Esophagus squamous epithelium (tissue), 5 donors: ENCODE results near the gene KDM3B. TPM values are rescaled to one million over a fixed set of nuclear protein-coding genes. Genes with fewer than 3 reads are reported as not detected.
A peak's percentile ranks its signal among the peaks of the same experiment; 100 is the strongest.
"Not testable (repeated sequence)": the region's sequence is repeated elsewhere in the genome, so short reads cannot be mapped to it uniquely, and the experiment has no call there.

Experiments used
- DNase-seq: peaks from one replicate; lab custom pipeline; 2025; lab: John Stamatoyannopoulos, UW
- H3K27ac ChIP-seq, 4 donors: fragments of 200-600 bp; sonication (generic); one replicate each; pipeline ENCODE4 v1.5.1; 2016 to 2019; ENCODE audit warnings: mild to moderate bottlenecking in 1 of 4
- H3K27me3 ChIP-seq, 4 donors: fragments of 200-600 bp; sonication (generic); 1 replicate in 3 of 4; 2 replicates in 1 of 4; pipeline versions ENCODE4 v1.5.1 to v1.6.0; 2017 to 2021; ENCODE audit warnings: antibody characterized with exemption in 1 of 4
- H3K36me3 ChIP-seq, 3 donors: fragments of 200-600 bp; sonication (generic); one replicate each; pipeline ENCODE4 v1.5.1; 2016 to 2019
- H3K4me1 ChIP-seq, 3 donors: fragments of 200-600 bp; sonication (generic); one replicate each; pipeline ENCODE4 v1.5.1; 2017 to 2019
- H3K4me3 ChIP-seq, 4 donors: fragments of 200-600 bp; sonication (generic); 1 replicate in 3 of 4; 2 replicates in 1 of 4; pipeline ENCODE4 v1.5.1; 2016 to 2019; ENCODE audit warnings: mild to moderate bottlenecking in 2 of 4, moderate library complexity in 1 of 4
- H3K9me3 ChIP-seq, 3 donors: fragments of 200-600 bp; sonication (generic); one replicate each; pipeline ENCODE4 v1.5.1; 2016 to 2019
- CTCF ChIP-seq, 6 experiments: fragments of 450-650 bp in 4 of 6; fragments of 200-600 bp in 2 of 6; sonication (generic) in 2 of 6; IDR thresholded peaks; one replicate each; pipeline ENCODE4 v1.5.1; 2016 to 2019; ENCODE audit warnings: antibody characterized with exemption in 6 of 6, mild to moderate bottlenecking in 4 of 6, moderate library complexity in 4 of 6
- POLR2A ChIP-seq, 4 donors: fragments of 450-650 bp; IDR thresholded peaks; one replicate each; pipeline ENCODE4 v1.6.1; 2017; ENCODE audit warnings: antibody characterized with exemption in 4 of 4, mild to moderate bottlenecking in 4 of 4, moderate library complexity in 3 of 4
- WGBS, 2 donors: methylation state at CpG; one replicate each; pipeline ENCODE4 v1.1.5; 2018; 5-methylcytosine and 5-hydroxymethylcytosine counted together
- intact Hi-C: fragments of 100-400 bp; cut with DNase I; formaldehyde crosslinking; loops from one replicate; pipeline ENCODE4 v1.15.0; 2022
- total RNA-seq, 4 donors: library from RNA; depleted of rRNA; stranded (reverse); fragments of >200 nt; gene quantifications; one replicate each; pipeline ENCODE4 v1.1.0, GENCODE V29; 2016
- donor health status: DM: yes; HTN: yes; CAD: no.

The KDM3B gene
- total RNA-seq, 4 donors from 2014 or later = 34.5 to 53.8 (median 36.2) TPM

DNA sequence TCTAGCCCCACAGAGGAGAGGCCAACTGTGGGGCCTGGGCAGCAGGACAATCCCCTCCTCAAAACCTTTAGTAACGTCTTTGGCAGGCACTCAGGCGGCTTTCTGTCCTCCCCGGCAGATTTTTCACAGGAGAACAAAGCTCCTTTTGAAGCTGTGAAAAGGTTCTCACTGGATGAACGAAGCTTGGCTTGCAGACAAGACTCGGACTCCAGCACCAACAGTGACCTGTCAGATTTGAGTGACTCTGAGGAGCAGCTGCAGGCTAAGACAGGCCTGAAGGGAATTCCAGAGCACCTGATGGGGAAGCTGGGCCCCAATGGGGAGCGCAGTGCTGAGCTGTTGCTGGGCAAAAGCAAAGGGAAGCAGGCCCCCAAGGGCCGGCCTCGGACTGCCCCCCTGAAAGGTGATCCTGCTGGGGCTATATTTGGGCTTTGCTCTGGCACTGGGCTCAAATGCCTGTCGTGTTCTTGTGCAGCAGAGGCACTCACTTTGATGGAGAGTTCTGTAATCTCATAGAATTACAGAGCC is 39.4 kb downstream of the KDM3B start:
- peaks cover 15 to 90% (median 35%) of the 10 kb centered on the region in 3 donors for H3K36me3 ChIP-seq
- DNase-seq = no peak
- H3K27me3 ChIP-seq = no peaks in the 10 kb centered on the region
- TF ChIP-seq POLR2A (IDR thresholded peaks at IDR 0.05) = no peak
- TF ChIP-seq CTCF (IDR thresholded peaks at IDR 0.05) = no peak
- no peaks in the 10 kb centered on the region for H3K9me3 ChIP-seq
- WGBS, 2 donors = 63 to 84% methylated on average over 3 to 6 of the region's 9 CpGs
- intact Hi-C loops = loop anchor here (10.0 kb wide), 1 partner anchor 167 kb away; no protein-coding TSS in a partner anchor
- no peaks in the 10 kb centered on the region for H3K4me1 ChIP-seq
- H3K4me3 ChIP-seq = no peak overlapping the region
- peak overlapping the region in 1 of 4 donors; percentile 25 for H3K27ac ChIP-seq

- no peaks in the 10 kb centered on the region for H3K9me3 ChIP-seq
- no peak for DNase-seq
- intact Hi-C loops = no loop called here
- no peaks in the 10 kb centered on the region for H3K27me3 ChIP-seq
- peaks cover 6 to 100% (median 28%) of the 10 kb centered on the region in 3 donors for H3K36me3 ChIP-seq
- no peak overlapping the region for H3K27ac ChIP-seq
- peaks cover 0 to under 1% (median 0%) of the 10 kb centered on the region in 3 donors for H3K4me1 ChIP-seq
- no peak overlapping the region for H3K4me3 ChIP-seq
- TF ChIP-seq CTCF (IDR thresholded peaks at IDR 0.05) = no peak
- TF ChIP-seq POLR2A (IDR thresholded peaks at IDR 0.05) = no peak
Observed at GRCh38 chr5:138402640-138403039, 50.2 kb downstream of the KDM3B start.

DNA sequence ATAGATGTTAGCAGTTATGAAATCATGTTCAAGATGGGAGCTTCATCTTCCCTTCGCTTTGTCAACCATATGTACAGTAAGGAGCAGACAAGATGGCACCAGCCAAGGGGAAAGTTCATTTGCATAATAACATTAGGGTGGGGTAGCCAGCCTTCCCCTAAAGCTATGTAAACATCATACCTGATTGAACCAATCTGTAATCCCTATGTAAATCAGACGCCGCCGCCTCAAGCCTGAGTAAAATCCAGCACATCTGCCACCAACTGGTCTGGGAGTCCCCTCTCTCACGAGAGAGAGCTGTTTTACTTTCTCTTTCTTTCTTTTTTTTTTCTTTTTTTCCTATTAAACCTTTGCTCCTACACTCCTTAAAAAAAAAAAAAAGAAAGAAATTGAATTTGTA is 55.5 kb downstream of the KDM3B start:
- WGBS, 2 donors = 34 to 40% methylated on average over 5 of the region's 5 CpGs
- Histone ChIP-seq H3K36me3 (peaks cover 0 to 95% (median 6%) of the 10 kb centered on the region in 3 donors), H3K9me3 (no peaks in the 10 kb centered on the region), H3K4me1 (peaks cover 0 to 9% (median 0%) of the 10 kb centered on the region in 3 donors), H3K27me3 (no peaks in the 10 kb centered on the region), H3K27ac (no peak overlapping the region), H3K4me3 (no peak overlapping the region)
- DNase-seq = no peak
- intact Hi-C loops = no loop called here
- TF ChIP-seq CTCF (IDR thresholded peaks at IDR 0.05) (no peak), POLR2A (IDR thresholded peaks at IDR 0.05) (no peak)

DNA sequence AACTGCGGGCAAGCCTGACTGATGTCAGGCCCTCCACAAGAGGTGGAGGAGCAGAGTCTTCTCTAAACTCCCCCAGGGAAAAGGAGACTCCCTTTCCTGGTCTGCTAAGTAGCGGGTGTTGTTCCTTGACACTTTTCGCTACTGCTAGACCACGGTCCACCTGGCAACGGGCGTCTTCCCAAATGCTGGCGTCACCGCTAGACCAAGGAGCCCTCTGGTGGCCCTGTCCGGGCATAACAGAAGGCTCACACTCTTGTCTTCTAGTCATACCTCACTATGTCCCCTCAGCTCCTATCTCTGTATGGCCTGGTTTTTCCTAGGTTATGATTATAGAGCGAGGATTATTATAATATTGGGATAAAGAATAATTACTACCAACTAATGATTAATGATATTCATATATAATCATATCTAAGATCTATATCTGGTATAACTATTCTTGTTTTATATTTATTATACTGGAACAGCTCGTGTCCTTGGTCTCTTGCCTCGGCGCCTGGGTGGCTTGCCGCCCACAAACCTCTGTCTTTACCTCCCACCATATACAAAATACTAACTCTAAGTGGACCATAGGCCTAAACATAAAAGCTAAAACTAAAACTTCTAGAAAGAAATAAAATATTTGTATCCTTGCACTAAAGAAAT is 58.6 kb downstream of the KDM3B start:
- H3K27ac ChIP-seq, H3K9me3 ChIP-seq, intact Hi-C loops, H3K27me3 ChIP-seq, H3K4me3 ChIP-seq, DNase-seq, H3K4me1 ChIP-seq: not testable (repeated sequence)
- peaks cover 7 to 92% (median 14%) of the 10 kb centered on the region in 3 donors for H3K36me3 ChIP-seq
- peak in 5 of 6 experiments; percentile 35 to 64 (median 51) for TF ChIP-seq CTCF (IDR thresholded peaks at IDR 0.05)
- WGBS, 2 donors = 59 to 69% methylated on average over 11 to 14 of the region's 14 CpGs

DNA sequence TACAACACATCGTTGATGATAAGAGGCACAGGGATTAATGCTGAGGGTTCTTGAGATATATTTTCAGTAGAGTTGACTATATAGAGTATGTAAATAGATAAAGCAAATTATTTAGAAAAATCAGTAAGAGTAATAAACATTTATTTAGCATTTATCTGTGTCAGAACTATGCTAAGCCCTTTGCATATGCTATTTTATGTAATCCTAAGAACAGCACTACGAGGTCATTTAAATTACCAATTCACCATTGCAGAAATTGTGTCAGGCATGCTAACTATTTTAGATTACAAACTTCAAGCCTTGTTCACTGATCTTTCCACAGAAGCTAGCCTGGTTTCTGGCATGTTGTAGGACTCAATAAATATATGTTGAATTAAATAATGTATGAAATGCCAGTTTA is 66.0 kb downstream of the KDM3B start:
- TF ChIP-seq CTCF (IDR thresholded peaks at IDR 0.05) (no peak), POLR2A (IDR thresholded peaks at IDR 0.05) (no peak)
- H3K4me1 ChIP-seq = no peaks in the 10 kb centered on the region
- H3K9me3 ChIP-seq = no peaks in the 10 kb centered on the region
- H3K27ac ChIP-seq = no peak overlapping the region
- H3K27me3 ChIP-seq = no peaks in the 10 kb centered on the region
- WGBS, 2 donors = 80 to 92% methylated on average over 2 of the region's 2 CpGs
- intact Hi-C loops = no loop called here
- peaks cover 19 to 97% (median 59%) of the 10 kb centered on the region in 3 donors for H3K36me3 ChIP-seq
- no peak overlapping the region for H3K4me3 ChIP-seq
- DNase-seq = no peak
